ENCODE measurements around the gene TK2. TPM values are rescaled to one million over a fixed set of nuclear protein-coding genes. Genes with fewer than 3 reads are reported as not detected.

Gene TK2
- total RNA-seq, 1 donor from 2014 or later, result 16.1 TPM

DNA sequence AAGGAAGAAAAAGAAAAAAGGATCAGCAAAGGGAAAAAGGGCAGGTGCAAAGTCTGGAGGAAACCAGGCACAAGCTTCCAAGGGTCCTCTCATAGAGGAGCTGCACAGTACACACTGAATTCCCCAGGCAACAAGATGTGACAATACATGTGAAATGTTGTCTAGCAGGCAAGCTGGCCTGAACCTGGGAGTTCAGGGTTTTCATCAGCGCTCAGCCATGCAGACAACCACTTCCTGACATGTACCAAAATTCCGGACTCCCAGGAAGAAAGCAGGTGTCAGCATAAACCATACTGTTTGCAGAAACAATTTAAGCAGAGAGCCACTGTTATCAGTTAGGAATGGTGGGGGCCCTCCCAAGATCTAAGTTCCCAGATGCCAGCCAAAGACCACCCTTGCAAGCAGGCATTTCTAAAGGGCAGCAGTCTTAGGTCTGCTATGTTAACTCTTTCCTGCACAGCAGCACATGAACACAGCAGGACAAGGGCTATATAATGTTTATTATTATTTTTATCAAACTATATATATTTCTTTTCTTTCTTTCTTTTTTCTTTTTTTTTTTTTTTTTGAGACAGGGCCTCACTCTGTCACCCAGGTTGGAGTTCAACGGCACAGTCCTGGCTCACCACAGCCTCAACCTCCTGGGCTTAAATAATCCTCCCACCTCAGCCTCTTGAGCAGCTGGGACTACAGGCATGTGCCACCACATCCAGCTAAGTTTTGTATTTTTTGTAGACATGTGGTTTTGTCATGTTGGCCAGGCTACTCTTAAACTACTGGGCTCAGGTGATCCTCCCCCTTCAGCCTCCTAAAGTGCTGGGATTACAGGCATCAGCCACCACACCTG, 10.1 kb downstream of the TK2 start:
- Mint-ChIP-seq H3K4me3 (ENCODE audit: low read depth) (no peak overlapping the region), H3K27ac (no peak overlapping the region), H3K27me3 (peaks cover 3% of the 10 kb centered on the region), H3K9me3 (ENCODE audit: low read depth) (no peaks in the 10 kb centered on the region), H3K4me1 (ENCODE audit: low read depth) (peaks cover 7% of the 10 kb centered on the region), H3K36me3 (ENCODE audit: insufficient read depth) (peaks cover 19% of the 10 kb centered on the region)
- DNase-seq (ENCODE audit: low spot score, unreplicated experiment), result no peak
- TF ChIP-seq, protein P1, sequence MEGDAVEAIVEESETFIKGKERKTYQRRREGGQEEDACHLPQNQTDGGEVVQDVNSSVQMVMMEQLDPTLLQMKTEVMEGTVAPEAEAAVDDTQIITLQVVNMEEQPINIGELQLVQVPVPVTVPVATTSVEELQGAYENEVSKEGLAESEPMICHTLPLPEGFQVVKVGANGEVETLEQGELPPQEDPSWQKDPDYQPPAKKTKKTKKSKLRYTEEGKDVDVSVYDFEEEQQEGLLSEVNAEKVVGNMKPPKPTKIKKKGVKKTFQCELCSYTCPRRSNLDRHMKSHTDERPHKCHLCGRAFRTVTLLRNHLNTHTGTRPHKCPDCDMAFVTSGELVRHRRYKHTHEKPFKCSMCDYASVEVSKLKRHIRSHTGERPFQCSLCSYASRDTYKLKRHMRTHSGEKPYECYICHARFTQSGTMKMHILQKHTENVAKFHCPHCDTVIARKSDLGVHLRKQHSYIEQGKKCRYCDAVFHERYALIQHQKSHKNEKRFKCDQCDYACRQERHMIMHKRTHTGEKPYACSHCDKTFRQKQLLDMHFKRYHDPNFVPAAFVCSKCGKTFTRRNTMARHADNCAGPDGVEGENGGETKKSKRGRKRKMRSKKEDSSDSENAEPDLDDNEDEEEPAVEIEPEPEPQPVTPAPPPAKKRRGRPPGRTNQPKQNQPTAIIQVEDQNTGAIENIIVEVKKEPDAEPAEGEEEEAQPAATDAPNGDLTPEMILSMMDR (IDR thresholded peaks at IDR 0.05; ENCODE audit: unreplicated experiment), result no peak

DNA sequence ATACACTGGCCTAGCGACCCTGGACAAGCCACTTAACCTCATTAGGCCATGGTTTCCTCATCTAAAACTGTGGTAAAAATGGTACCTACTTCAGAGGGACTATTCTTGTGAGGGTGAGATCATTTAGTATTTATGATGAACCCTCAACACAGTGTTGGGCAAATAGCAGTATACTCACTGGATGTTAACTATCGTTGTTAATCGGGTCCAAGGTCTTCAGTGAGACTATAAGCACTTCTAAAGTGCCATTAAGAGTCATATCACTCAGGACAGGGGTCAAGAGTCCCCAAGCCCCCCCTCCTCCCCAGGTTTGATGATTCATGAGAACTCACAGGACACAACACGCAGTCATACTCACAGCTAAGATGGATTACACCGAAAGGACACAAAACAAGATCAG, 11.0 kb downstream of the TK2 start:
- no peak for DNase-seq (ENCODE audit: low spot score, unreplicated experiment)
- peaks cover 3% of the 10 kb centered on the region for H3K27me3 Mint-ChIP-seq
- TF ChIP-seq, protein P1 (IDR thresholded peaks at IDR 0.05; ENCODE audit: unreplicated experiment), result no peak
- H3K4me1 Mint-ChIP-seq (ENCODE audit: low read depth), result peaks cover 10% of the 10 kb centered on the region
- H3K9me3 Mint-ChIP-seq (ENCODE audit: low read depth), result no peaks in the 10 kb centered on the region
- no peak overlapping the region for H3K4me3 Mint-ChIP-seq (ENCODE audit: low read depth)
- peaks cover 20% of the 10 kb centered on the region for H3K36me3 Mint-ChIP-seq (ENCODE audit: insufficient read depth)
- H3K27ac Mint-ChIP-seq, result no peak overlapping the region

DNA sequence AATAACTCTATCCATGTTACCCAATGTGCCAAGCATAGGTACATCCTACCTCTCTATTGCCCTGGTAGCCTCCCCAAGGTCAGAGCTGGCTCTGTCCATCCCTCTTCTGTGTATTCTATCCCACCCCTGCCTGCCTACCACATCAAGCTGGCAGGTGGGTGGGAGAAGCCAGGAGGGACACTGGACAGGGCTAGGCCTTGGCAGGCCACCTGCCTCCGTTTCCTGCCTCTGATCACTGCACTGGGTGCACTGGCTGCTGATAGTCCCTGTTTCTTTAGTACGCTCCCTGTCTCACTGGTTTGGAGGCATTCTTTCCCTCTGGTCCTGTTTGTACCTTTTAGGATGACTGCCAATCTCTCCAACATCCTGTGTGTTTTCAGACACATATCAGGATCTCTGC, 12.7 kb downstream of the TK2 start:
- Mint-ChIP-seq H3K9me3 (ENCODE audit: low read depth) (no peaks in the 10 kb centered on the region), H3K27me3 (peaks cover 3% of the 10 kb centered on the region), H3K4me1 (ENCODE audit: low read depth) (peaks cover 8% of the 10 kb centered on the region), H3K4me3 (ENCODE audit: low read depth) (no peak overlapping the region), H3K36me3 (ENCODE audit: insufficient read depth) (peaks cover 22% of the 10 kb centered on the region), H3K27ac (no peak overlapping the region)
- TF ChIP-seq, protein P1 (IDR thresholded peaks at IDR 0.05; ENCODE audit: unreplicated experiment), result no peak
- no peak for DNase-seq (ENCODE audit: low spot score, unreplicated experiment)

DNA sequence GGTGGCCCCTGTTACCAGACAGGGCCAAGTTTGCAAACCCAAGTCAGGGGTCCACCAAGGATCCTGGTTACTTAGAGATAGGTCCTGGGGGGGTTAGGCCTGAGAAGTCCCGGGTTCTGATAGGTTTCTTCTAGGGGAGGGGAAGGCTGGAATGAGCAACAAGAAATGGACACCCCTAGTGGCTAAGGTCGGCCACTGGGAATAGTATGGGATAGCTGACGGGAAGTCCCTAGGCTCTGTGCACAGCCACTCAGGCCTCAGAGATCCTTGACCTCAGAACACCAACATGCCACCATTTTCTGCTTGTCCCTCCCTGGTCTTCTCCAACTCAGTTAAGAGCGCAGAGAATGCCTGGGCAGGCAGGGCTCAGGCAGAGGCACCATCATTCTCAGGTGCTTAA, 13.4 kb downstream of the TK2 start:
- DNase-seq (ENCODE audit: low spot score, unreplicated experiment), result no peak
- peaks cover 5% of the 10 kb centered on the region for H3K4me1 Mint-ChIP-seq (ENCODE audit: low read depth)
- H3K4me3 Mint-ChIP-seq (ENCODE audit: low read depth), result no peak overlapping the region
- no peak overlapping the region for H3K27ac Mint-ChIP-seq
- TF ChIP-seq, protein P1 (IDR thresholded peaks at IDR 0.05; ENCODE audit: unreplicated experiment), result no peak
- peaks cover 17% of the 10 kb centered on the region for H3K36me3 Mint-ChIP-seq (ENCODE audit: insufficient read depth)
- H3K27me3 Mint-ChIP-seq, result peaks cover 3% of the 10 kb centered on the region
- H3K9me3 Mint-ChIP-seq (ENCODE audit: low read depth), result no peaks in the 10 kb centered on the region

DNA sequence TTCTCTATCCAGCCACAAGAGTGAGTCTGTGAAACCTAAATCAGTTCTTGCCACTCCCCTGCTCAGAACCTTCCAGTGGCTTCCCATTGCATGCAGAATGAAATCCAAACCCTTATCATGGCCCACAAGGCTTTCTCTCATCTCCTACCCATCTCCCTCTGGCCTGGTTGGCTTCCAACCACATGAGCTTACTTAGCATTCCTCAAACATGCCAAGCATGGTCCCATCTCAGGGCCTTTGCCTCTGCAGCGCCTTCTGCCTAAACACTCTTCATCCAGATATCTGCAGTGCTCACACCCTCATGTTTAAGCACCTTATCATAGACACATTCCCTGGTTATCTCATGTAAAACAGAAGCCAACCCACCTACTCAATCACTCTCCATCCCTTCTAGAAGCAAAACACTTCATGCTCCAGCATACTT, 15.5 kb downstream of the TK2 start:
- no peak for DNase-seq (ENCODE audit: low spot score, unreplicated experiment)
- Mint-ChIP-seq H3K27ac (no peak overlapping the region), H3K36me3 (ENCODE audit: insufficient read depth) (peaks cover 21% of the 10 kb centered on the region), H3K4me3 (ENCODE audit: low read depth) (no peak overlapping the region), H3K27me3 (peaks cover 3% of the 10 kb centered on the region), H3K9me3 (ENCODE audit: low read depth) (no peaks in the 10 kb centered on the region), H3K4me1 (ENCODE audit: low read depth) (peaks cover 5% of the 10 kb centered on the region)
- TF ChIP-seq, protein P1 (IDR thresholded peaks at IDR 0.05; ENCODE audit: unreplicated experiment), result no peak
